AG09309 (cell line): ENCODE measurements around the gene PALMD.

Experiments used
- DNase-seq: peaks from one replicate; pipeline ENCODE4 v3.0.0-alpha.2; 2010; ENCODE audit warnings: low read depth
- H3K4me3 ChIP-seq: 2 replicates; pipeline ENCODE4 v1.5.1; 2011; ENCODE audit warnings: mild to moderate bottlenecking, low read depth, low read length, moderate library complexity; ENCODE audit not compliant: control insufficient read depth
- TF ChIP-seq, protein P1 (sequence below): IDR thresholded peaks from 2 replicates; pipeline ENCODE4 v1.5.1; 2011; ENCODE audit warnings: mild to moderate bottlenecking, low read depth, low read length, inconsistent platforms; ENCODE audit not compliant: insufficient read depth, control insufficient read depth; ENCODE audit errors: missing control alignments

The PALMD gene

DNA sequence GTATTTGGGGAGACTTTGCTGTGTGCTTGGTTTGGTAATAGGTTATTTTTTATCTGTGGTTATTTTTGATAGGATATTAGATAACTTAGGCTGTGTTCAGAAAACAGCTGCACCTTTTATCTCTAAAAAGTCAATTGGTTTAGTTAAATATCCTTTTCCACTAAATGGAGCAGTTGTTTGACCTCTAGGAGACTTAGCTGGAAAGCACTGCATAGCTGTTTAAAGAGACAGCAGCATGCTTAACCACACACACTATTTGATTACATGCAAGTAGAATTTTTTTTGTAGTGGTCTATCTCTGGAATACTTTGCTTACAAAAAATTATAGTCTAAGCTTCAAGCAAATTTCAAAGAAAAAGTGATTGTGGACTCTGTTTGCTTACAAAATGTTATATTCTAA, 6.5 kb upstream of the PALMD start:
- H3K4me3 ChIP-seq, result no peak overlapping the region
- TF ChIP-seq, protein P1, sequence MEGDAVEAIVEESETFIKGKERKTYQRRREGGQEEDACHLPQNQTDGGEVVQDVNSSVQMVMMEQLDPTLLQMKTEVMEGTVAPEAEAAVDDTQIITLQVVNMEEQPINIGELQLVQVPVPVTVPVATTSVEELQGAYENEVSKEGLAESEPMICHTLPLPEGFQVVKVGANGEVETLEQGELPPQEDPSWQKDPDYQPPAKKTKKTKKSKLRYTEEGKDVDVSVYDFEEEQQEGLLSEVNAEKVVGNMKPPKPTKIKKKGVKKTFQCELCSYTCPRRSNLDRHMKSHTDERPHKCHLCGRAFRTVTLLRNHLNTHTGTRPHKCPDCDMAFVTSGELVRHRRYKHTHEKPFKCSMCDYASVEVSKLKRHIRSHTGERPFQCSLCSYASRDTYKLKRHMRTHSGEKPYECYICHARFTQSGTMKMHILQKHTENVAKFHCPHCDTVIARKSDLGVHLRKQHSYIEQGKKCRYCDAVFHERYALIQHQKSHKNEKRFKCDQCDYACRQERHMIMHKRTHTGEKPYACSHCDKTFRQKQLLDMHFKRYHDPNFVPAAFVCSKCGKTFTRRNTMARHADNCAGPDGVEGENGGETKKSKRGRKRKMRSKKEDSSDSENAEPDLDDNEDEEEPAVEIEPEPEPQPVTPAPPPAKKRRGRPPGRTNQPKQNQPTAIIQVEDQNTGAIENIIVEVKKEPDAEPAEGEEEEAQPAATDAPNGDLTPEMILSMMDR, result no peak
- DNase-seq, result no peak

DNA sequence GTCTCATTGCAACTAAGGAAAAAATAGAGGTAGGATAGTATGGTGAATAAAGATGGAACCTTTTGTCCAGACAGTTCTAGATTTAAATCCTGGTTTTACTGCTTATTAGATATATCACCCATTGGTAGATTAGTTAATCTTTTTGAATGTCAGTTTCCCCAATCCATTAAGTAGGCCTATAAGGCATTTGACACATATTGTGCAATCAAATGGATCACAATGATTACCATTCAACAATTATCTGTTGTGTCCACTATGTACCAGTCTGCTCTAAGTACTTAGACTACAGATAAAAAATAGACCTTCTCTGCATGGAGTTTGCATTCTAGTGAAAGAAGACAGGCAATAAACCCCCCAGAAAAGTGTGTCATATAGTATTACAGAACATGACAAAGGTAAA, 6.0 kb upstream of the PALMD start:
- DNase-seq, result no peak
- H3K4me3 ChIP-seq, result no peak overlapping the region
- TF ChIP-seq, protein P1, result no peak

DNA sequence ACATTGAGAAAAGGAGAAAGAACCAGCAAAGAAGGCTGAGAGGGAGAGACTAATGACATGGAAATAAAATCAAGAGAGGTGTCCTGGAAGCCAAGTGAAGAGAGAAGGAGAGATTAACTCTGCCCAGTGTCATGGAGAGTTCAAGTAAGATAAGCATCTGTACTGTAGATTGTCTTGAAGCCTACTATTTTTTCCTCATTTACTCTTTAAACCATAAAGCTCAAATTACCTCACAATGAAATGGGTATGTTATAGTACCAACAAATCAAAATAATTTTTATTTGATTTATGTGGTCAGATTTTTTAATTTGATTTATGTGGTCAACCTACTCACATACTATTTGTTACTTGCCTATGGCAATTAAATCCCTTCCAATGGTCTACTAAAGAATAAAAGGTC, 5.2 kb upstream of the PALMD start:
- no peak for DNase-seq
- H3K4me3 ChIP-seq, result no peak overlapping the region
- TF ChIP-seq, protein P1, result no peak

DNA sequence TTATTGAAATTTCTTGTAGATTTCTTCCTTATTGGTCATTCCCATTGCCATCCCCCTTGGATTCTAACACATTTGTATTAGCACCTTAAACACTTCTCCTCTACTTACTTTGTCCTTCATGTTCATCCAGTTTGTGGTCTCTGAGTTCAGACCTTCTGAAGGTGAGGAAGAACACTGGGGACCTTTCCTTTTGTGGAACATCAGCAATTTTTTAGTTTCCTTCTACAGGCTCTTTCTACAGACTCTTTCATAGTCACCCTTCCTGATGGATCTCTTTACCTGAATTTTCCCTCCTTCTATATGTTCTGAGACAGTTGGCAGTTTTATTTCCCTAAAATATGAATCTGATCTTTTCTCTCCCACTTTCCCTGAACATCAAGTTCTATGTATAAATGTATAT, 4.4 kb upstream of the PALMD start:
- no peak for DNase-seq
- TF ChIP-seq, protein P1, result no peak
- no peak overlapping the region for H3K4me3 ChIP-seq

DNA sequence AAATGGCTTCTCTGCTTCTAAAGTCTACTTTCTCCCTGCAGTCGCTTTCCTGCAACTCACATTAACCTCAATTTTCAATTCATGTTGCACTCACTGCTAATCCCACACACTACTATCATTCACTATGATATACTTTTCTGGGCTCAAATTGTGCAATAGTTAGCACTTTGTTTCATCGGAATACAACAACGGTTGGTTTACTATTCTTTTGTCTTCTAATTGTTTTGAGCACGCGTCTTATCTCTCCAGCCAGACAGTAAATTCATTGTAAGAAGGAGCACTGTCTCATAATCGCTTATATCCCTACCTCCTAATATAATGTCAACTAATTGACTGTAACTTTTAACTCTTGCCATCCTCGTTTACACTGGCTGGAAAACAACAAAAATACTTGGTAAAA, 3.9 kb upstream of the PALMD start:
- no peak overlapping the region for H3K4me3 ChIP-seq
- TF ChIP-seq, protein P1, result no peak
- DNase-seq, result no peak

DNA sequence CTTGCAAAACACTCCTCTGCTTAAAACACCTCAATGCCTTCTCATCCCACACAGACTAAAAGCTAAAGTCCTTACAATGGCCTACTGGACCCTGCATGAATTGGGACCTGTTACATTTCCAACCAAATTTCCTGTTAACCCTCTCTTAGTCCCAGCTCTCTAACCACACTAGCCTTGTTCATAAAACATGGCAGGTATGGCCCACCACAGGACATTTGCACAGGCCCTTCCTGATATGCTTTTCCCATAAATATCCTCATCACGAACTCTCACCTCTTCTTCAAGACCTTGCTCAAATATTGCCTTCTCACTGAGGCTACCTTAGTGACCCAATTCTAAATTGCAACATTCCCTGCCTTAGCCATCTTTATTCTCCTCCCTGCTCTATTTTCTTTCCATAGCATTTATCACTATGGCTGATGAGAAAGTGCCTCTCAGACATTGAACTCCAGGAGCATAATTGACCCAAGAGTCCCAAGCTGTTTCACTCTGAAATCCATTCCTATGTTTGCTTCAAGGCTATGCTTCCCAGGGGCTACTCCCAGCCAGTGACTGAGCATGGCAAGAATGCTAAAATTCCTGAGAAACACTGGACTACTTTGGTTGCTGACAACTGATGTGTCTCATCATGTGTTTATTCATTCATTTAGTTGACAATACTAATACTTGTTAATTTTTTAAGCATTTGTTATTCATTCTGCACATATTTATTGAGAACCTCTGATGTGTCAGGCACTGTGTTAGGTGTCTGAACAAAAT, 2.7 kb upstream of the PALMD start:
- TF ChIP-seq, protein P1, result no peak
- H3K4me3 ChIP-seq, result no peak overlapping the region
- no peak for DNase-seq
